HG03280 (cell line): Measurements from ENCODE around the gene ACTN1.
"Not testable (repeated sequence)": the region's sequence is repeated elsewhere in the genome, so short reads cannot be mapped to it uniquely, and the experiment has no call there.

Experiments used
- ATAC-seq: cut with Tn5 transposase; IDR thresholded peaks from one replicate; pipeline ENCODE4 v1.9.1; 2021; ENCODE audit warnings: mild to moderate bottlenecking, moderate library complexity; ENCODE audit not compliant: unreplicated experiment

ACTN1 gene

GRCh38 chr14:68871392-68871791 is 107.7 kb downstream of the ACTN1 start:
- no peak for ATAC-seq

GRCh38 chr14:68866991-68867533 is 112.0 kb downstream of the ACTN1 start:
- ATAC-seq: no peak

GRCh38 chr14:68865542-68865941 is 113.6 kb downstream of the ACTN1 start:
- no peak for ATAC-seq

GRCh38 chr14:68864361-68864750 is 114.7 kb downstream of the ACTN1 start:
- no peak for ATAC-seq

- ATAC-seq: no peak
Observed at GRCh38 chr14:68863610-68864360, 115.3 kb downstream of the ACTN1 start.

- no peak for ATAC-seq
Observed at GRCh38 chr14:68862954-68863594, 116.0 kb downstream of the ACTN1 start.

- no peak for ATAC-seq
Observed at GRCh38 chr14:68860771-68861170, 118.3 kb downstream of the ACTN1 start.

- no peak for ATAC-seq
Observed at GRCh38 chr14:68857516-68858070, 121.5 kb downstream of the ACTN1 start.

- no peak for ATAC-seq
Observed at GRCh38 chr14:68856572-68856971, 122.5 kb downstream of the ACTN1 start.

GRCh38 chr14:68854421-68854820 is 124.7 kb downstream of the ACTN1 start:
- no peak for ATAC-seq

- no peak for ATAC-seq
Observed at GRCh38 chr14:68853749-68854148, 125.4 kb downstream of the ACTN1 start.

- ATAC-seq: not testable (repeated sequence)
Observed at GRCh38 chr14:68852493-68852892, 126.6 kb downstream of the ACTN1 start.

GRCh38 chr14:68851078-68851477 is 128.0 kb downstream of the ACTN1 start:
- no peak for ATAC-seq

GRCh38 chr14:68849416-68849815 is 129.7 kb downstream of the ACTN1 start:
- no peak for ATAC-seq

- ATAC-seq: no peak
Observed at GRCh38 chr14:68848253-68848652, 130.8 kb downstream of the ACTN1 start.

GRCh38 chr14:68847640-68848039 is 131.5 kb downstream of the ACTN1 start:
- ATAC-seq: not testable (repeated sequence)

- ATAC-seq: no peak
Observed at GRCh38 chr14:68846466-68846865, 132.6 kb downstream of the ACTN1 start.

- no peak for ATAC-seq
Observed at GRCh38 chr14:68844210-68844545, 134.9 kb downstream of the ACTN1 start.

- no peak for ATAC-seq
Observed at GRCh38 chr14:68843471-68844209, 135.5 kb downstream of the ACTN1 start.

- no peak for ATAC-seq
Observed at GRCh38 chr14:68842298-68842697, 136.8 kb downstream of the ACTN1 start.

GRCh38 chr14:68841016-68841809 is 137.9 kb downstream of the ACTN1 start:
- no peak for ATAC-seq
